DMS53 (cell line): ENCODE results near the gene PDE6B.
"Not testable (repeated sequence)": the region's sequence is repeated elsewhere in the genome, so short reads cannot be mapped to it uniquely, and the experiment has no call there.

Source experiments
- DNase-seq: peaks from one replicate; lab custom pipeline; 2025; lab: John Stamatoyannopoulos, UW

The PDE6B gene

DNA sequence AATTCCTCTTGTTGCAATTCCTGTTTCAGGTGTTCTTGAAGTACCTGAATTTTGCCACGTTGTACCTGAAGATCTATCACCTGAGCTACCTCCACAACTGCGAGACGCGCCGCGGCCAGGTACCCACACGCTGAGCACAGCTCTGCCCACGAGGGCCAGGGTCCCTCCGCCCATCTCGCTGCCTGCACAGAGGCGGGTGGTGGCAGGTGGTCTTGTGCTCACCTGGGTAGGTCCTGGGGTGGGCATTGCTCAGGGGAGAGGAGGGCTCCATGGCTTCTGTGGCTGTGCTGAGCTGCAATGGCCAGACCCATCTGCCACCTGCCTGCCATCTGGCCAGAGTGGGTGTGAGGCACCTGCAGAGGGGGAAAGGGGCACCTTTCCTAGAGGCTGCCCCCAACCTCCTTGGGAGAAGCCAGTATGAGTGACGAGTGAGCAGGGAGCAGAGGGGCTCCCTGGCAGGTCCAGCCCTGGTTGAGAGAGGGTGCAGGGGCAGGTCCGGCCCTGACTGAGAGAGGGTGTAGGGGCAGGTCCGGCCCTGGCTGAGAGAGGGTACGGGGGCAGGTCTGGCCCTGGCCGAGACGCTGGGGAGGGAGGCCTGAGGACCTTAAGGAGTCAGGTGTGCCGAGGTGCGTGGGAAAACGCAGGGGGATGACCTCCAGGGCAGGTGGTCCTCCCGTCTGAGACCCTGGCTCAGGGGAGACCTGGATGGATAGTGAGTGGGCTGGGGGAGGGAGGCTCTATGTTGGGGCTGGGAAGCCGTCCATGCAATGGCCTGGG is 10.7 kb downstream of the PDE6B start:
- no peak for DNase-seq

DNA sequence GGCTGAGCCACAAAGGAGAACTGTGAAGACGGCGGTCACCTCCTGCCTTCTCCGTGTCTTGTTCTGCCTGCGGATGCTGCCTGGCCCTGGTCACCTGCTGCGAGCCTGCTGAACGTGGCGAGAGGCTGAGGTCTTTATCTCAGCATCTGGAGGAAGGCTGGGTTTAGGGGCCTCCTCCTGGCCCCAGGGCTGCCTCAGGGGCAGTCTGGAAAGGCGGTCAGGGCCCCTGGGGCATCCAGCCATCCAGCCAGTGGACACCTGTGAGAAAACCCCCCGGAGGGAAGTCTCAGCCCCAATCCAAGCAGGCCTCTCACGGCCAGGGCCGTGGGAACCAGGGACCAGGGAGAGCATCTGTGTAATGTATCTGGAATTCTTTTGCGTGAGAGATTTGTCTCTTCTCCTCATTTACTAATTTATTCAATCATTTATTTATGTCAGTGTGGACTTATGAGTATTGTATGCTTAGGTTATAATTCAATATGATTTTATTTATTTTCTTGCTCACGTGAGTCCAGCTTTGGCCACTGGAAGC is 11.3 kb downstream of the PDE6B start:
- DNase-seq: no peak

DNA sequence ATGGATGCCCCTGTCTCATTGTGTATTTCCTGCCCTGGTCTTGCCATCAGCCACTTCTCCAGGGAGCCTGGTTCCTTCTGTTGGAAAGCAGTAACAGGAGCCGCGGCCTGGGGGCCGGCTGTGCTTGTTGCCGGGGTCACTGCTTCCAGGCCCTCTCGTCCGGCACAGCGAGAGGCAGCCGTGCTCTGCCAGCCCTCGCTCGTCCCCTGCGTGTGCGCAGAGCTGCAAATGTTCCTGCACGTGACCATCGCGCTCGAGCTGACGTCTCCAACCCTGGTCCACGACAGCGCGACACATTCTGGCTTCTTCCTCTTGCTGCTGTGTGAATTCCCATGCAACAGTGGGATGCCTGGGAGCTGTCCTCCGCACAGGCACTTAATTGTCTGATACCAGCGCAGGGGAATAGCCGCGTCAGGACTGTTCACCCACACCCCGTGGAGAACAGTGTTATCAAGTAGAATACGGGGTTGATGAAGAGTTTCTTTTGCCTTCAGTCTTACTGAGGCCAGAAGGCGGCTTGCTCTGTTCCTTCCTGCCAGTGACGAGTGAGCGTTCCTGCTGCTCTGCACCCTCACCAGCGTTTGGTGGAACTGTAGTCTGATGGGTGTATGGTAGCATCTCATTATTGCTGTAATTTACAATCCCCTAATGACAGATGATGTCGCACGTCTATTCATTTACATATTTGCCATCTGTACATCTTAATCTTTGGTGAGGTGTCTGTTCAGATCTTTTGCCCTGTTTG is 12.3 kb downstream of the PDE6B start:
- no peak for DNase-seq

DNA sequence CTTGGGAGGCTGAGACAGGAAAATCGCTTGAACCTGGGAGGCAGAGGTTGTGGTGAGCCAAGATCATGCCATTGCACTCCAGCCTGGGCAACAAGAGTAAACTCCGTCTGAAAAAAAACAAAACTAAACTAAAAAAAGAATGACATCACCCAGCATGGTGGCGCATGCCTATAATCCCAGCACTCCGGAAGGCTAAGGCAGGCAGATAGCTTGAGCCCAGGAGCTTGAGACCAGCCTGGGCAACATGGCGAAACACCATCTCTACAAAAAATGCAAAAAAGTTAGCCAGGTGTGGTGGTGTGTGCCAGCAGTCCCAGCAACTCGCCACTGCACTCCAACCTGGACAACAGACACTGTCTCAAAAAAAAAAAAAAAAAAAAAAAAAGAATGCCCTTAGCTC is 17.0 kb downstream of the PDE6B start:
- DNase-seq: not testable (repeated sequence)

DNA sequence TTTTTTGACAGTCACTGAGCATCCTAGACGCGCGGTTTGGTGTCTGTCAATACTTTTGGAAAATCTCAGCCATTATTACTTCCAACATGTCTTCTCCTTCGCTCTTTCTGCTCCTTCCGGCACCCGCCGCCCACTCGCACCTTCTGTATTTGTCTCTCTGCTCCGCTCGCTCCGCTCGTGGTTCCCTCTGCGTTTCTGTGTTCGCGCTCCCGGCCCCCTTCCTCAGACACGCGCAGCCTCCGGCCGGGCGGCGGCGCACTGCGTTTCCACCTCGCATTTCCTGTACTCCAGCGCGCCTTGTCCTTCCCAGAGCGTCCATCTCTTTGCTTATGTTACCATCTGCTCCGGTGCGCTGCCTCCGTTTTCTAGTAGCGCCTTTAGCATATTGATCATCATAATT is 21.1 kb downstream of the PDE6B start:
- DNase-seq: no peak

DNA sequence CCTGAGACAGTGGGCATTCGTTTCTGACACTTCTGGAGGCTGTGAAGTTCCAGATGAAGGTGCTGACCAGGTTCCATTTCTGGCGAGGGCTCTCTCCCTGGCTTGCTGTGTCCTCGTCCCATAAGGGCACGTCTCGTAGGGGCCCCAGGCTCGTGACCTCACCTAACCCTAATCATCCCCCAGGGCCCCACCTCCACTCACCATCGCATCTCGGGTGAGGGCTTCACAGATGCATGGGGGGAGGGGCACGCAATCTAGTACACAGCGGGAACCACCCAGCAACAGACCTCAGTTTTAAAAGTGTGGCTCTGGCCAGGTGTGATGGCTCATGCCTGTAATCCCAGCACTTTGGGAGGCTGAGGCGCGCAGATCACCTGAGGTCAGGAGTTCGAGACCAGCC is 22.1 kb downstream of the PDE6B start:
- DNase-seq: no peak

DNA sequence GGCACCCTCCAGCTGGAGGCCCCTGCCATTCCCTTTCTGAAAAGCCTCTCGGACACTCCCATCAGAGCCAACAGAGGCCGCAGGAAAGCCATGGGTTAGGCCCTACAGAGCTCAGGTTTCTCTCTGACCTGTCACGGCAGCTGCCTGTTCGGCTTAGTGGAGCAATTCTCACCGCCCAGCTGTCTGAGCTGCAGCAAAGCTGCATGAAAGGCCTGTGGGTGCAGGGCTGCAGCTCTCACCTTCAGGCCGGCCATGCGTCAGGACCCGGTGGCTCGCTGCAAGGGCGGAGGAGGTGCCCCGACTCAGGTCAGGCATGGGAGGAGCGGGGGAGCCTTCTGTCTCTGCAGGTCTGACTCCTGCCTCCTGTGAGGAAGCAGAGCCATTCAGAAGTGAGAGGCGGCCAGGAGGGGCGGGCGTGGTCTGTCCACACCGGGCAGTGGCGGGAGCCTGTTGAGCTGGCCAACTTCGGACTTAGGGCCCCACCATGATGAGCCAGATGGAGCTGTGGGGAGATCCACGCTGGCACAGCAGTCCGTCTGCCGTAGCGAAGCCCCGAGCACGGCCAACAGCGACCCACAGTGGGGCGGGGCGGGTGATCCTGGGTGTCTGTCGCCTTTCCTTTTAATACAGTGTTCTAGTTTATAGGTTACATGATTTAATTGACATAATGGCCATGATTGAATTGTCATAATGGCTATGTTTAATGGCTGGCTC is 23.4 kb downstream of the PDE6B start:
- peak; percentile 53 for DNase-seq

DNA sequence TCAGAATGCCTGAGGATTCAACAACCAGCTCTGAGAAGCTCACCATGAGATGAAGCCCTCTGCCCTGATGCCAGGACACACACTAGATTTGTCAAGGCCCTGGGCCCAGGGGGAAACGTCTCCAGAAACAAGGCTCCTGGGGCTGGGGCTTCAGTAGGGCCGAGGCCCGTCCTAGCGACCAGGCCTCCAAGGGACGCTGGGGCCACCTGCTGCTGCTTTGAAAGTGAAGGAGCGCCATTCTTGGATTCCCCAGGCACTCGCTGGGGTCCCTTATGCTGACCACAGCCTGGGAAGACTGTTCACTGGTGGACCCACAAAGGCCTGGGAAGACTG is 23.9 kb downstream of the PDE6B start:
- DNase-seq: no peak

DNA sequence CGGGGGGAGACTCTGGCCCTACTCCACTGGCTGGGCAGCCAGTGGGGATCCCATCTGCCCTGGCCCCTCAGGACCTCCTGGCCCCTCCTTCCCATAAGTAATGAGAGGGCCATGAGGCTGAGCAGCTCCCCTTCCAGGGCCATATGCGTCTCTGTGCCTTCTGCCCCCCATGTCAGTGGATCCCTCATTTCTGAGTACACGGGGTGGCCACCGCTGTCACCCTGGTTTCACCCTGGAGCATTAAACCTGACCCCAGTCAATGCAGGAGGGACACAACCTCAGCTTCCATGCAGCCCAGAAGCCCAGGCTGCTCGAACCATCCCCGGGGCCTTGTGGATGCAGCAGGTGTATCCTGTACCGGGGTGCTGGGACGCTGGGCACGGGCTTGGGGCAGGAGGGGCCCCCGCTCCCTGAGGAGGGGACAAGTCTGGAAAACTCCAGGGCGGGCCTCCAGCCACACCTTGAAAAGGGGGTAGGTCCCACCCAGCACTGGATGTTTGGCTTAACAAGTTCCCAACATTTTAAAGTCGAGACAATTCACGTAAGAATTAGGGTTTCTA is 24.5 kb downstream of the PDE6B start:
- DNase-seq: no peak

DNA sequence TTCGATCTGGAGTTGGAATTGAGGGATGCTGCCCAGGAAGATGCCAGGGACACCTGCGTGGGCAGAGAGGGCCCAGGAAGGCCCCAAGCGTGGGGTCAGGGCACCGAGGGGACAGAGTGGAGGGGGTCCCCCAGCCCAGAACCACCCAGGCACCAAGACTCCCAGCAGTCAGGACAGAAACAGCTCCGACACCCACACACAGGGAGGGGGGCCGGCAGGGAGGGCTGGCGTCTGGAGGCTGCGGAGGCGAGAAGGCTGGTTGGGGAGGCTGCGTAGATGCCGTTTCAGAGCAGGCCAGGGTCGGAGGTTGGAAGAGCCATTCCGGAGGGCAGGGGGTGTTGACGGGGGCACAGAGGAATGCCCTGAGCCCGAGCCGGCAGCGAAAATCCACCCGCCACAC is 25.1 kb downstream of the PDE6B start:
- no peak for DNase-seq

DNA sequence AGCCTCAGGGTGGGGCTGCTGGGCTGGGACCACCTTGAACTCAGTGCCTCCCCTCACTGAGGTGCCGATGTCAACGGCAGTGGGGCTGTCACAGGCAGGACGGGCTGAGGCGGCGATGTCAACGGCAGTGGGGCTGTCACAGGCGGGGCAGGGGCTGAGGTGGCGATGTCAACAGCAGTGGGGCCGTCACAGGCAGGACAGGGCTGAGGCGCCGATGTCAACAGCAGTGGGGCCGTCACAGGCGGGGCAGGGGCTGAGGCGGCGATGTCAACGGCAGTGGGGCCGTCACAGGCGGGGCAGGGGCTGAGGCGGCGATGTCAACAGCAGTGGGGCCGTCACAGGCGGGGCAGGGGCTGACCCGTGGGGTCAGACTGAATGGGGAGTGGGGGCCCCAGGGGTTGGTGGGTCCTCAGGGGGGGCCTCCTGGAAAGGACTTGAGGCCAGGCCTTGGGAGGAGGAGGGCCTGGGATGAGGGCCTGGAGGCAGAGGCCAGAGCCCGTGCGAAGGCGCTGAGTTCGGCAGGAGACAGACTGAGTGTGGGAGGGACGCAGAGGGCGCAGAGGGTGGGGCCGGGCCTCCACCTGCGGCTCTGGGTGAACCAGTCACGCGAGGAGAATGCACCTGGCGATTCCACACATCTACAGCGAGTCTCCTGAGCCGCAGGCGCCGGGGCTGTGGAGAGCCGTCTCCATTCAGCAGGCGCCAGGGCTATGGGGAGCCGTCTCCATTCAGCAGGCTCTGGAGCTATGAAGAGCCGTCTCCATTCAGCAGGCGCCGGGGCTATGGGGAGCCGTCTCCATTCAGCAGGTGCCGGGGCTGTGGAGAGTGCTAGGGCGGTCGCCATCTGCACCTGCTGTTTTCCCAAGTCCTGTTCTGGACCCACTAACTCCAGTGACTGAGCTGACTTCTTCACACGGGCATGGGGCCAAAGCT is 25.8 kb downstream of the PDE6B start:
- peak; percentile 98 for DNase-seq

DNA sequence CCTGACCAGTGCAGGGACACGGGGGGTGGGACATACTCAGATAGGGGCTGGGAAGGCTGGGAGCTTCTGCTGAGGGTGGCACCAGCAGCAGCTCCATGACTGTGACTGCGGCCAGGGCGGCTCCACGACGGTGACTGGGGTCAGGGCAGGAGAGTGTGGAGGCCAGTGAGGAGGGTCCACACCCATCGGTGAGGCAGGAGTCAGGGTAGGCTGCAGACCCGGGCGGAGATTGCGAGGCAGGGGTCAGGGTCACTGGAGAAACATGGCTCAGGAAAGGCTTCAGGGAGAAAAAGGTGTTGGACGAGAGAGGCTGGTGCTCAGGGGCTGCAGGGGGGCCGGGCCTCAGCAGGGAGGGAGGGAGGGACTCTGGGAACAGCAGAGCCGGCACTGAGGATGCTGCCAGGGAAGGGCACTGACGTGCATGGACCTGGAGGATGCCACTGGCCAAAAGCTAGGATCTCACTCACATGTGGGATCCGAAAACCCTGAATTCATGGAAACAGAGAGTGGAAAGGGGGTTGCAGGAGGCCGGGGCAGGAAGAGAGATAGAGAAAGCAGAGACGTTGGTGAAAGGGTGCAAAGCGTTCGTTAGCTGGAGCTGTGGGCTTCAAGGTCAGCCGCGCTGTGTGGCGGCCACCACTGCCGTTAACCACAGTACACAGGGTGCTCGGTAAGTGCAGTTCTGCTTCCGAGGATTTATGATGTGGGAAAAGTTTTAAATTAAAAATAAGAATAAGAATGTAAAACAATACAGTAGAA is 26.7 kb downstream of the PDE6B start:
- DNase-seq: no peak

DNA sequence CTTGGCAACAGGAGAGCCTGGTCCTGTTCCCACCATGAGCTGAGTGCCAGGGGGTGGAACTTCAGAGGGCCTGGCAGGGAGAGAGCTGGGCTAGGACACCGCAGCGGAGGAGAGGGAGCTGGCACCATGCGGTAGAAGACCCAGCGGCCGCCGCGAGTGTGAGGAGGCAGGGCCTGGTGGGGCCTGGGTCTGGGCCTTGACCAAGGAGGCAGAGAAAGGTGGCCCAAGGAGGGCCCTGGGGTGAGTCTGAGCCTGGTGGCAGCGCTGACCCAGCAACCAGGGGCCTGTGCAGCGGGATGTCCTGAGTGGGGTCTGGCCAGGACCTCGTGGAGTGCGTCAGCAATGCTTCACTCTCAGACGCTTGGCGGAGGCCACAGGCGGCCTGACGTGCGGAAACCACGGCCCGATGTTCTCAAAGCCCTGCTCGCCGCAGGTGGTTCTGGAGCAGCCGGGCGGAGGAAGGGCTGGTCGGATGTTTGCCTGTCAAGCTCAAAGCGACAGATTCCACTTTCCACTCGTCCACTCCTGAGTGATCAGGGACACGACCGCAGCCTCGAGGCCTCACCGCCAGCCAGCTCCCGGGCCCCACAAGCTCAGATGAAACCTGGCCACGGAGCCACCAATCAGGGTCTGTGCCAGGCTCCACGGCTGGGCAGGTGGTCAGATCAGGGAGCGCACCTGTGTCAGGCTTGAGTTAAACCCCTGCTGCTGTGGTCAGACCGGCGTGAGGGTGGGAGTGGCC is 27.9 kb downstream of the PDE6B start:
- DNase-seq: no peak

DNA sequence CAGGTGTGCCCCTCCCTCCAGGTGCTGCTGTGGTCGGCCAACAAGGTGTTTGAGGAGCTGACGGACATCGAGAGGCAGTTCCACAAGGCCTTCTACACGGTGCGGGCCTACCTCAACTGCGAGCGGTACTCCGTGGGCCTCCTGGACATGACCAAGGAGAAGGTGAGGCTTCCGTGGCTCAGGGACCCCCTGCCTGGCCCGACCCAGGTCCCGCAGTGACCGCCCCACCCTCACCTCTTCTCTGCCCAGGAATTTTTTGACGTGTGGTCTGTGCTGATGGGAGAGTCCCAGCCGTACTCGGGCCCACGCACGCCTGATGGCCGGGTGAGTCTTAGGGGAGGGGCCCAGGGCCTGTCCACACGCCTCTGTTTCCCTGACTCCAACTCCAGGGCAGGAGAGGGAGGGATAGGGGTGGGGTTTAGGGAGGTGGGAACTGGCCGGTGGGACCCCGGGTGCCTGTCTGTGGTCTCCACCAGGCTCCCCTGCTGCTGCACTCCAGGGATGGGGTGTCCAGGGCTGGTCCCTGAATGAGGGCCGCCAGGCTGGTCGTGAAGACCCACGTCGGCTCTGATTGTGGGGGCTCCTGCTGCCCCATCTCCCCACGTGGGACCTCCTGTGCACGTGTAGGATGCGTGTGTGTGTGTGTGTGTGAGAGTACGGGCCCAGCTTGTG is 28.6 kb downstream of the PDE6B start:
- DNase-seq: no peak

DNA sequence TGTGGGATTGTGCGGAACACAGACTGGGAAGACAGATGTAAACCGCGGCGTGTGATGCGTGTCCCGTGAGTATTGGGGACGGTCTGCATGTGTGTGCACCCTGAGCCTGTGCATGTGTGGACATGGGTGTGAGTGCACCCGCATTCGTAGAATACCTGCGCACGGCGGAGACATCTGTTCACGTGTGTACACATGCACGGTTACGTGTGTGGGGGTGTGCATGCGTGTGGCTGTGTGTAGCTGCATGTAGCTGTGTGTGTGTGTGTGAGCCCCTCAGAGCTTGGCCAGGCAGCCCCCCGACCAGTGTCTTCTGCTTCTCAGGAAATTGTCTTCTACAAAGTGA is 29.1 kb downstream of the PDE6B start:
- DNase-seq: no peak

DNA sequence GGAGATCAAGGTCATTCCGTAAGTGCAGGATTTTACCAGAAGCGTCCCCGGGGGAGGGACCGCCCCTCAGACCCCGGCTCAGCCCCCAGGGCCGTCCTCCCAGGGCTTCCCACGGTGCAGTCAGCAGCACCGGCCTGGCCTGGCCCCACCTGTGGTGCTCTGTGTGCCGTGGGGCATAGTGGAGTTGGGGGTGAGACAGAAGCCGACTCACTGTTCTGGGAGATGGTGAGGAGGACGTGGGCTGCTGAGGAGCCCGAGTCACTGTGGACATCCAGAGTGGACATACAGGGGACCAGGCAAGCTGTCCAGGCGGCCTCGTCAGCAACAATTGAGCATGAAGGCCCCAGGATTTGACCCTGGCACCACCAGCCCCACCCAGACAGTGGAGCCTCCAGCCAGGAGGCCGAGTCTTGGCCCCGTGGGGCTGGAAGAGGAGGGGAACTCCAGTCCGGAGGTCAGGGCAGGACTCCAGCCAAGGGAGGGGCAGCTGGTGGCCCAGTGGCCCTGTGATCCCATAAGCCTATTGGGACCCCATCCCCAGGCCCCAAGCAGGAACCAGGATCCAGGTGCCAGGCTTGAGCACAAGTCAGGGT is 29.6 kb downstream of the PDE6B start:
- DNase-seq: no peak

DNA sequence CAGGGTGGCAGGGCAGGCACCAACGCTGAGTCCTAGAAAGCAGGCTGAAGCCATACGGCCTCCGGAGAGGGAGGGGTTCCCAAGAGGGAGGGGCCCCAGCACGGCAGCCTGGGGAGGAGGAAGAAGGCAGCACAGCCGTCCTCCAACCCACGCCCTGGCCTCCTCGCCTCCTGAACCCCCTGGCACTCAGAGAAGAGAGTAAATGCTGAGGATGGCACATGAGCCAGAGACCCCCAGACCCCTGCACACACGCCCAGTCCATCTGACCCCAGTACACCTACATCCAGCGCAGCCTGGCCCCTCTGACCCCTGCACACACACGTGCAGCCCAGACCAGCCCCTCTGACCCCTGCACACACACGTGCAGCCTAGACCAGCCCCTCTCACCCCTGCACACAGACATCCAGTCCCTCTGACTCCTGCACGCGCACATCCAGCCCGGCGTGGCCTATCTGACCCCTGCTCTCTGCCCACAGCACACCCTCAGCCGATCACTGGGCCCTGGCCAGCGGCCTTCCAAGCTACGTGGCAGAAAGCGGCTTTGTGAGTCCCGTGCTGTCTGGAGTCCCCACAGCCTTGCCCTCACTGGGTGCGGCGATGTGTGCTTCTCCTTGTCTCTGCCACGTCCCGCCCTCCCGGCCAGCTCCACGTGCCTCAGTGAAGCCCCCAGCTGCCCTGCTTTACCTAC is 30.2 kb downstream of the PDE6B start:
- DNase-seq: no peak
